Astrocyte (in vitro differentiated cells and primary cell): Measurements from ENCODE around the gene ATG7.

ENCODE experiments used
- CTCF ChIP-seq: IDR thresholded peaks from 2 replicates; pipeline ENCODE4 v1.5.1; 2011; ENCODE audit warnings: low read depth, mild to moderate bottlenecking, inconsistent platforms, low read length, moderate library complexity; ENCODE audit not compliant: insufficient read depth
- EZH2 ChIP-seq: IDR thresholded peaks from 2 replicates; pipeline ENCODE4 v1.6.1; 2012; ENCODE audit warnings: mild to moderate bottlenecking, low read length, inconsistent platforms; ENCODE audit not compliant: insufficient read depth

- no peak for TF ChIP-seq CTCF
- TF ChIP-seq EZH2: no peak
Observed at GRCh38 chr3:11275926-11276325, 3.7 kb downstream of the ATG7 start.
